Measurements from ENCODE around the gene ADAMTS2. TPM values are rescaled to one million over a fixed set of nuclear protein-coding genes. Genes with fewer than 3 reads are reported as not detected.

ADAMTS2 gene
- polyA plus RNA-seq, 3 donors, result 5.3 to 40.7 (median 14.6) TPM

- no peak overlapping the region for H3K27ac ChIP-seq (ENCODE audit: low read depth, low read length)
- WGBS, 3 donors, result 83 to 95% (median 92%) methylated on average over 26 of the region's 26 CpGs
These were observed 107.3 kb downstream of the ADAMTS2 start for GRCh38 chr5:179237770-179238627.

GRCh38 chr5:179235416-179236400, 109.6 kb downstream of the ADAMTS2 start:
- no peak overlapping the region for H3K27ac ChIP-seq (ENCODE audit: low read depth, low read length)
- WGBS, 3 donors, result 73 to 91% (median 89%) methylated on average over 8 of the region's 8 CpGs

GRCh38 chr5:179234563-179235135, 110.6 kb downstream of the ADAMTS2 start:
- 78 to 95% (median 93%) methylated on average over 12 of the region's 12 CpGs for WGBS, 3 donors
- no peak overlapping the region for H3K27ac ChIP-seq (ENCODE audit: low read depth, low read length)

GRCh38 chr5:179233909-179234562, 111.2 kb downstream of the ADAMTS2 start:
- H3K27ac ChIP-seq (ENCODE audit: low read depth, low read length), result no peak overlapping the region
- WGBS, 3 donors, result 56 to 79% (median 76%) methylated on average over 11 to 12 of the region's 12 CpGs

- 58 to 85% (median 84%) methylated on average over 17 of the region's 17 CpGs for WGBS, 3 donors
- H3K27ac ChIP-seq (ENCODE audit: low read depth, low read length), result no peak overlapping the region
These were observed 113.0 kb downstream of the ADAMTS2 start for GRCh38 chr5:179232091-179232735.

- no peak overlapping the region for H3K27ac ChIP-seq (ENCODE audit: low read depth, low read length)
- WGBS, 3 donors, result 84 to 92% (median 89%) methylated on average over 14 of the region's 14 CpGs
These were observed 114.0 kb downstream of the ADAMTS2 start for GRCh38 chr5:179231309-179231708.

- WGBS, 3 donors, result 66 to 78% (median 74%) methylated on average over 9 of the region's 9 CpGs
- no peak overlapping the region for H3K27ac ChIP-seq (ENCODE audit: low read depth, low read length)
These were observed 115.2 kb downstream of the ADAMTS2 start for GRCh38 chr5:179230061-179230461.

GRCh38 chr5:179229331-179229831, 115.9 kb downstream of the ADAMTS2 start:
- no peak overlapping the region for H3K27ac ChIP-seq (ENCODE audit: low read depth, low read length)
- whole genome bisulfite sequencing, 3 donors, result 73 to 88% (median 83%) methylated on average over 11 to 16 of the region's 20 CpGs

GRCh38 chr5:179228341-179229121, 116.7 kb downstream of the ADAMTS2 start:
- 70 to 92% (median 90%) methylated on average over 20 of the region's 20 CpGs for WGBS, 3 donors
- no peak overlapping the region for H3K27ac ChIP-seq (ENCODE audit: low read depth, low read length)

GRCh38 chr5:179227580-179228311, 117.5 kb downstream of the ADAMTS2 start:
- WGBS, 3 donors, result 67 to 70% (median 69%) methylated on average over 17 of the region's 17 CpGs
- H3K27ac ChIP-seq (ENCODE audit: low read depth, low read length), result no peak overlapping the region

GRCh38 chr5:179227229-179227579, 118.1 kb downstream of the ADAMTS2 start:
- H3K27ac ChIP-seq (ENCODE audit: low read depth, low read length), result no peak overlapping the region
- WGBS, 3 donors, result 53 to 73% (median 61%) methylated on average over 4 of the region's 4 CpGs

GRCh38 chr5:179226696-179227095, 118.6 kb downstream of the ADAMTS2 start:
- H3K27ac ChIP-seq (ENCODE audit: low read depth, low read length), result no peak overlapping the region
- 68 to 69% (median 69%) methylated on average over 8 of the region's 8 CpGs for WGBS, 3 donors

GRCh38 chr5:179225387-179225786, 119.9 kb downstream of the ADAMTS2 start:
- 93 to 95% (median 95%) methylated on average over 19 of the region's 19 CpGs for WGBS, 3 donors

GRCh38 chr5:179224741-179225140, 120.5 kb downstream of the ADAMTS2 start:
- H3K27ac ChIP-seq (ENCODE audit: low read depth, low read length), result no peak overlapping the region
- WGBS, 3 donors, result 88 to 96% (median 94%) methylated on average over 10 of the region's 10 CpGs

More at GRCh38 chr5:179225387-179225786, 119.9 kb downstream of the ADAMTS2 start:
- H3K27ac ChIP-seq (ENCODE audit: low read depth, low read length), result no peak overlapping the region

- 94 to 97% (median 96%) methylated on average over 23 to 25 of the region's 25 CpGs for WGBS, 3 donors
- H3K27ac ChIP-seq (ENCODE audit: low read depth, low read length), result no peak overlapping the region
These were observed 121.3 kb downstream of the ADAMTS2 start for GRCh38 chr5:179223961-179224360.

GRCh38 chr5:179223528-179223927, 121.7 kb downstream of the ADAMTS2 start:
- WGBS, 3 donors, result 81 to 89% (median 84%) methylated on average over 14 of the region's 14 CpGs
- H3K27ac ChIP-seq (ENCODE audit: low read depth, low read length), result no peak overlapping the region
